Adrenal gland (tissue), 5 donors: Measurements from ENCODE around the gene ADGRL1.

ENCODE experiments used
- CTCF ChIP-seq, 6 experiments: fragments of 450-650 bp in 4 of 6; fragments of 200-600 bp in 2 of 6; sonication (generic) in 1 of 6; IDR thresholded peaks; 1 replicate in 5 of 6; 2 replicates in 1 of 6; pipeline versions ENCODE4 v1.5.1 to v1.8.0; 2016 to 2021; ENCODE audit warnings: antibody characterized with exemption in 6 of 6, mild to moderate bottlenecking in 2 of 6, moderate library complexity in 1 of 6
- POLR2A ChIP-seq, 2 donors: fragments of 450-650 bp; IDR thresholded peaks; one replicate each; pipeline ENCODE4 v1.6.1; 2017; ENCODE audit warnings: antibody characterized with exemption in 2 of 2, mild to moderate bottlenecking in 2 of 2, moderate library complexity in 1 of 2
- donor health status: DM: no; HTN: no; CAD: no.

DNA sequence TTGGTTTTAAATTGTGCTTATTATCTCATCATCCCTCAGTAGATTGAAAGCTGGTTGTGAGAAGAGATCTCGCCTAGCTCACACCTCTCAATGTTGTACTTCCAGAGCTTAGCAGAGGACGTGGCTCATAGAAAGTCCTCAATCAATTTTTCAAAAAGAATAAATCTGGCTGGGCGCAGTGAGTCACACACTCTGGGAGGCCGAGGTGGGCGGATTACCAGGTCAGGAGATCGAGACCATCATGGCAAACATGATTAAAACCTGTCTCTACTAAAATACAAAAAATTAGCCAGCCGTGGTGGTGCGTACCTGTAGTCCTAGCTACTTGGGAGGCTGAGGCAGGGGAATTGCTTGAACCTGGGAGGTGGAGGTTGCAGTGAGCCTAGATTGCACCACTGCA, 64.9 kb downstream of the ADGRL1 start:
- TF ChIP-seq CTCF (IDR thresholded peaks at IDR 0.05) (no peak), POLR2A (IDR thresholded peaks at IDR 0.05) (no peak)
